ENCODE results near the gene CRPPA.

The CRPPA gene

DNA sequence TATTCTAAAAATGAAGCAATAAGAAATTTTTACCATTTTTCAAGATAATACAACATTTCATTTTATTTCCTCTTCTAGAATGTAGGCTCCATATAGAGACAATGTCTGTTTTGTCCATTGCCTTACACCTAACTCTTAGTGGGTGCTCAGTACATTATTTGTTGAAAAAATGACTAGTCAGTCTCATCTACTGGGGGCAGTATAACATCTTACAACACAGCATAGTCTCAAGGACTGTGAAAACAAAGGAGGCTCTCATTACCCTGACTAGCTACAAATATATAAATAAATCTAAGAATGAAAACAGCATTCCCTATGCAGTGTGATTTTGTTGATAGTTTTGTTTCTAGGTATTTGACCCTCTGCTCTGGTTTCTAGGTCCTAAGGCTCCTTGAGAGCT, 11.6 kb downstream of the CRPPA start:
- Histone ChIP-seq H3K9ac (ENCODE audit: low read depth, low read length) (no peak overlapping the region), H3K4me3 (ENCODE audit: low read depth, low read length) (no peak overlapping the region), H3K27me3 (ENCODE audit: control insufficient read depth, insufficient read depth, low read length) (no peaks in the 10 kb centered on the region), H3K27ac (ENCODE audit: low read depth, low read length) (no peak overlapping the region), H3K36me3 (ENCODE audit: control insufficient read depth, insufficient read depth, low read length) (no peaks in the 10 kb centered on the region), H3K4me1 (ENCODE audit: control insufficient read depth, insufficient read depth, low read length) (no peaks in the 10 kb centered on the region), H3K9me3 (ENCODE audit: control insufficient read depth, insufficient read depth, low read length) (no peaks in the 10 kb centered on the region)

- peaks cover 18% of the 10 kb centered on the region for H3K9me3 ChIP-seq (ENCODE audit: control insufficient read depth, insufficient read depth, low read length)
- H3K4me1 ChIP-seq (ENCODE audit: control insufficient read depth, insufficient read depth, low read length): no peaks in the 10 kb centered on the region
- no peaks in the 10 kb centered on the region; the same call in 1 of the 2 replicates for H3K36me3 ChIP-seq (ENCODE audit: control insufficient read depth, insufficient read depth, low read length)
- no peaks in the 10 kb centered on the region for H3K27me3 ChIP-seq (ENCODE audit: control insufficient read depth, insufficient read depth, low read length)
- H3K4me3 ChIP-seq (ENCODE audit: low read depth, low read length): no peak overlapping the region
- no peak overlapping the region for H3K9ac ChIP-seq (ENCODE audit: low read depth, low read length)
- no peak overlapping the region for H3K27ac ChIP-seq (ENCODE audit: low read depth, low read length)
Observed at GRCh38 chr7:16404636-16405035, 16.7 kb downstream of the CRPPA start.

GRCh38 chr7:16403475-16403874, 17.9 kb downstream of the CRPPA start:
- Histone ChIP-seq H3K36me3 (ENCODE audit: control insufficient read depth, insufficient read depth, low read length) (no peaks in the 10 kb centered on the region; the same call in 1 of the 2 replicates), H3K9me3 (ENCODE audit: control insufficient read depth, insufficient read depth, low read length) (peaks cover 30% of the 10 kb centered on the region), H3K9ac (ENCODE audit: low read depth, low read length) (no peak overlapping the region), H3K27ac (ENCODE audit: low read depth, low read length) (no peak overlapping the region), H3K4me3 (ENCODE audit: low read depth, low read length) (no peak overlapping the region), H3K27me3 (ENCODE audit: control insufficient read depth, insufficient read depth, low read length) (no peaks in the 10 kb centered on the region), H3K4me1 (ENCODE audit: control insufficient read depth, insufficient read depth, low read length) (no peaks in the 10 kb centered on the region)

DNA sequence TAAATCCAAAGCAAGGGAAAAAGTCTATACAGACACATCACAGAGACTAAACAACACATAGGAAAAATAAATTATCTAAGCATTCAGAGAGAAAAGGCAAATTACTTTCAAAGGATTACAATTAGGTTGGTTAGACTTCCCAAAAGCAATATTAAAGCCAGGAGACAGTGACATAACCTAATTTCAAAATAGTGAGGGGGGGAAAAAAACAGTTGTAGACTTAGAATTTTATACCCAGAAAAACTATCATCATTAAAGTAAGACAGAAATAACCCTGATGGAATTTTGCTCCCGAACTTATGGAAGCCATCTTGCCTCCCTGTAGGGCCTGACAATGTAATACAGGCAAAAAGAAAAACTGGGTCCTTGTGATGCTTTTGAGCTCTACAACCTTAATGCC, 18.4 kb downstream of the CRPPA start:
- Histone ChIP-seq H3K9me3 (ENCODE audit: control insufficient read depth, insufficient read depth, low read length) (peaks cover 35% of the 10 kb centered on the region), H3K4me1 (ENCODE audit: control insufficient read depth, insufficient read depth, low read length) (no peaks in the 10 kb centered on the region), H3K9ac (ENCODE audit: low read depth, low read length) (no peak overlapping the region), H3K27ac (ENCODE audit: low read depth, low read length) (no peak overlapping the region), H3K36me3 (ENCODE audit: control insufficient read depth, insufficient read depth, low read length) (no peaks in the 10 kb centered on the region; the same call in 1 of the 2 replicates), H3K4me3 (ENCODE audit: low read depth, low read length) (no peak overlapping the region), H3K27me3 (ENCODE audit: control insufficient read depth, insufficient read depth, low read length) (no peaks in the 10 kb centered on the region)

- Histone ChIP-seq H3K9ac (ENCODE audit: low read depth, low read length) (no peak overlapping the region), H3K27me3 (ENCODE audit: control insufficient read depth, insufficient read depth, low read length) (no peaks in the 10 kb centered on the region), H3K9me3 (ENCODE audit: control insufficient read depth, insufficient read depth, low read length) (peaks cover 44% of the 10 kb centered on the region), H3K27ac (ENCODE audit: low read depth, low read length) (no peak overlapping the region), H3K4me1 (ENCODE audit: control insufficient read depth, insufficient read depth, low read length) (no peaks in the 10 kb centered on the region), H3K4me3 (ENCODE audit: low read depth, low read length) (no peak overlapping the region), H3K36me3 (ENCODE audit: control insufficient read depth, insufficient read depth, low read length) (peaks cover 4% of the 10 kb centered on the region; the same call in 1 of the 2 replicates)
Observed at GRCh38 chr7:16402091-16402490, 19.2 kb downstream of the CRPPA start.

DNA sequence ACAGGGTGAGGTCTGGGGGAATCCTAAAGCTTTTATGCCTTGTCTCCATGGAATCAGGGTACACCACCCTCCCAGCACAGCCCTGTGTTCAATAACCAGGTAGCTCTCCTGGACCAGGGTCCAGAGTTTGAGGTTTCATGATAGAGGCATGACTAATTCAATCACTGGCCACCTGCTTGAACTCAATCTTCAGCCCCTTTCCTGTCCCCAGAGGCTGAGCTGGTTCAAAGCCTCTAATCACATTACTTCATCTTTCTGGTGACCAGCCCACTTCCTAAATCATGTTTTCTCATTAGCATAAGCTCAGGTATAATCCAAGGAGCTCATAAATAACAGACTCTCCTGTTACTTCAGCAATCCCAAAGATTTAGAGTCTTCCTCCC, 20.5 kb downstream of the CRPPA start:
- H3K4me1 ChIP-seq (ENCODE audit: control insufficient read depth, insufficient read depth, low read length): no peaks in the 10 kb centered on the region
- H3K4me3 ChIP-seq (ENCODE audit: low read depth, low read length): no peak overlapping the region
- no peak overlapping the region for H3K27ac ChIP-seq (ENCODE audit: low read depth, low read length)
- no peak overlapping the region for H3K9ac ChIP-seq (ENCODE audit: low read depth, low read length)
- peaks cover 55% of the 10 kb centered on the region for H3K9me3 ChIP-seq (ENCODE audit: control insufficient read depth, insufficient read depth, low read length)
- H3K27me3 ChIP-seq (ENCODE audit: control insufficient read depth, insufficient read depth, low read length): no peaks in the 10 kb centered on the region
- H3K36me3 ChIP-seq (ENCODE audit: control insufficient read depth, insufficient read depth, low read length): peaks cover 4% of the 10 kb centered on the region; the same call in 1 of the 2 replicates

GRCh38 chr7:16399916-16400892, 21.1 kb downstream of the CRPPA start:
- Histone ChIP-seq H3K4me3 (ENCODE audit: low read depth, low read length) (peak overlapping the region; percentile 42), H3K27ac (ENCODE audit: low read depth, low read length) (no peak overlapping the region), H3K9ac (ENCODE audit: low read depth, low read length) (no peak overlapping the region), H3K9me3 (ENCODE audit: control insufficient read depth, insufficient read depth, low read length) (peaks cover 55% of the 10 kb centered on the region), H3K27me3 (ENCODE audit: control insufficient read depth, insufficient read depth, low read length) (no peaks in the 10 kb centered on the region), H3K4me1 (ENCODE audit: control insufficient read depth, insufficient read depth, low read length) (no peaks in the 10 kb centered on the region), H3K36me3 (ENCODE audit: control insufficient read depth, insufficient read depth, low read length) (peaks cover 4% of the 10 kb centered on the region; the same call in 1 of the 2 replicates)

GRCh38 chr7:16399265-16399831, 22.0 kb downstream of the CRPPA start:
- Histone ChIP-seq H3K4me3 (ENCODE audit: low read depth, low read length) (peak overlapping the region; percentile 42; the same call in 1 of the 2 replicates), H3K27me3 (ENCODE audit: control insufficient read depth, insufficient read depth, low read length) (no peaks in the 10 kb centered on the region), H3K9ac (ENCODE audit: low read depth, low read length) (no peak overlapping the region), H3K27ac (ENCODE audit: low read depth, low read length) (no peak overlapping the region), H3K9me3 (ENCODE audit: control insufficient read depth, insufficient read depth, low read length) (peaks cover 55% of the 10 kb centered on the region), H3K36me3 (ENCODE audit: control insufficient read depth, insufficient read depth, low read length) (peaks cover 4% of the 10 kb centered on the region; the same call in 1 of the 2 replicates), H3K4me1 (ENCODE audit: control insufficient read depth, insufficient read depth, low read length) (no peaks in the 10 kb centered on the region)

DNA sequence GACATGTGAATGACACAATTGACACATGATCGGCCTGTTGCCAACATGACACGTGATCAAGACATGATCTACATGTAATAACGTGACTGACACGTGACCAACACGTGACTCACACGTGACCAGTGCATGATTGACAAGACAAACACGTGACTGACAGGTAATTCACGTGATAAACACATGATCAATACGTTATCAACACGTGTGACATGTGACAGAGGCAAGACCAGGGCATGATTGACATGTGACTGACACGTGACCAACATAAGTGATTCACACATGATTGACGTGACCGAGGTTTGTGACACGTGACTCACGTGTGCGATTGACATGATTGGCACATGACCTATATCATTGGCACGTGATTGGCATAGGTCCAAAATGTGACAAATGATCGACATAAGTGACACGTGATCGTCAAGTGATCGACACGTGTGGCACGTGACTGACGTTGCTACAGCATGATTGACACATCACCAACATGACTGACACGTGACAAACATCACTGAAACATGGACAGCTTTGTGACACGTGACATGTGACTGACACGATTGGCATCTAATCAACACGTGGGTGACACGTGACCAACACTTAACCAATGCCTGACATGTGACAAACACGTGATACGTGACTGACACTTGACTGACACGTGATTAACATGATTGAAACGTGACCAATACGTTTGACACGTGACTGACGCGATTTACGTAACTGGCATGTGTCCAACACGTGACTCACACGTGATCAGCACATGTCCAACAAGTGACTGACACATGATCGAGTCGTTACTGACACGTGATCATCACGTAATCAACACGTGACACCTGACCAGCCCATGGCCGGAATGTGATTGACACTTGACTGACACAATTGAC, 23.0 kb downstream of the CRPPA start:
- H3K9me3 ChIP-seq (ENCODE audit: control insufficient read depth, insufficient read depth, low read length): peaks cover 59% of the 10 kb centered on the region
- no peaks in the 10 kb centered on the region for H3K27me3 ChIP-seq (ENCODE audit: control insufficient read depth, insufficient read depth, low read length)
- H3K27ac ChIP-seq (ENCODE audit: low read depth, low read length): no peak overlapping the region
- H3K9ac ChIP-seq (ENCODE audit: low read depth, low read length): no peak overlapping the region
- peaks cover 4% of the 10 kb centered on the region; the same call in 1 of the 2 replicates for H3K36me3 ChIP-seq (ENCODE audit: control insufficient read depth, insufficient read depth, low read length)
- H3K4me3 ChIP-seq (ENCODE audit: low read depth, low read length): peak overlapping the region; percentile 42
- no peaks in the 10 kb centered on the region for H3K4me1 ChIP-seq (ENCODE audit: control insufficient read depth, insufficient read depth, low read length)

GRCh38 chr7:16397501-16398145, 23.7 kb downstream of the CRPPA start:
- Histone ChIP-seq H3K27ac (ENCODE audit: low read depth, low read length) (no peak overlapping the region), H3K4me3 (ENCODE audit: low read depth, low read length) (peak overlapping the region; percentile 42), H3K9ac (ENCODE audit: low read depth, low read length) (no peak overlapping the region), H3K27me3 (ENCODE audit: control insufficient read depth, insufficient read depth, low read length) (no peaks in the 10 kb centered on the region), H3K4me1 (ENCODE audit: control insufficient read depth, insufficient read depth, low read length) (no peaks in the 10 kb centered on the region), H3K36me3 (ENCODE audit: control insufficient read depth, insufficient read depth, low read length) (peaks cover 4% of the 10 kb centered on the region; the same call in 1 of the 2 replicates), H3K9me3 (ENCODE audit: control insufficient read depth, insufficient read depth, low read length) (peaks cover 56% of the 10 kb centered on the region)
